GM12878 (cell line): ENCODE data around the gene CXCL13. TPM values are rescaled to one million over a fixed set of nuclear protein-coding genes. Genes with fewer than 3 reads are reported as not detected.

Experiments used
- ATF7 ChIP-seq: fragments of 450-650 bp; IDR thresholded peaks from 2 replicates; pipeline ENCODE4 v1.6.1; 2016; ENCODE audit warnings: low read depth, mild to moderate bottlenecking
- BHLHE40 ChIP-seq, 2 experiments: fragments of 450-650 bp in 1 of 2; IDR thresholded peaks; 2 replicates each; pipeline ENCODE4 v1.6.1; 2011 to 2017; ENCODE audit warnings: low read depth in 2 of 2, borderline replicate concordance in 1 of 2, improper control_type of control experiment in 1 of 2, low read length in 1 of 2, mild to moderate bottlenecking in 1 of 2
- CBFB ChIP-seq: IDR thresholded peaks from 2 replicates; pipeline ENCODE4 v1.6.1; 2016; ENCODE audit warnings: antibody characterized with exemption, low read depth
- CBX5 ChIP-seq: sonication (generic); IDR thresholded peaks from 2 replicates; pipeline ENCODE4 v1.6.1; 2016; ENCODE audit warnings: low read depth, moderate library complexity, mild to moderate bottlenecking, inconsistent platforms
- DPF2 ChIP-seq: fragments of 450-650 bp; IDR thresholded peaks from 2 replicates; pipeline ENCODE4 v1.6.1; 2017; ENCODE audit warnings: mild to moderate bottlenecking
- FOXM1 ChIP-seq: IDR thresholded peaks from 2 replicates; pipeline ENCODE4 v1.6.1; 2012; ENCODE audit warnings: low read depth, mild to moderate bottlenecking, inconsistent platforms, low read length, moderate library complexity
- IRF4 ChIP-seq: IDR thresholded peaks from 2 replicates; pipeline ENCODE4 v1.6.1; 2011; ENCODE audit warnings: low read depth, low read length
- JUNB ChIP-seq: IDR thresholded peaks from 2 replicates; pipeline ENCODE4 v1.6.1; 2016; ENCODE audit warnings: antibody characterized with exemption, mild to moderate bottlenecking
- MEF2B ChIP-seq: fragments of 450-650 bp; IDR thresholded peaks from 2 replicates; pipeline ENCODE4 v1.6.1; 2018; ENCODE audit warnings: mild to moderate bottlenecking, moderate library complexity; ENCODE audit not compliant: partially characterized antibody, poor library complexity, severe bottlenecking
- NFIC ChIP-seq: IDR thresholded peaks from 2 replicates; pipeline ENCODE4 v1.6.1; 2012; ENCODE audit warnings: low read depth, mild to moderate bottlenecking, inconsistent platforms, low read length, moderate library complexity
- NR2F1 ChIP-seq: fragments of 450-650 bp; conservative IDR thresholded peaks from 2 replicates; pipeline ENCODE4 v1.6.1; 2017; ENCODE audit warnings: mild to moderate bottlenecking
- PAX5 ChIP-seq: IDR thresholded peaks from 2 replicates; pipeline ENCODE4 v1.6.1; 2011; ENCODE audit warnings: low read depth, low read length, borderline replicate concordance
- PML ChIP-seq: IDR thresholded peaks from 2 replicates; pipeline ENCODE4 v1.6.1; 2012; ENCODE audit warnings: low read length, inconsistent platforms
- RAD21 ChIP-seq: IDR thresholded peaks from 2 replicates; pipeline ENCODE4 v1.6.1; 2011; ENCODE audit warnings: mild to moderate bottlenecking, low read depth, low read length, moderate library complexity; ENCODE audit not compliant: insufficient read depth
- RAD51 ChIP-seq: fragments of 450-650 bp; IDR thresholded peaks from 2 replicates; pipeline ENCODE4 v1.6.1; 2016; ENCODE audit warnings: moderate library complexity, mild to moderate bottlenecking, inconsistent platforms
- RB1 ChIP-seq: fragments of 450-650 bp; formaldehyde crosslinking; IDR thresholded peaks from 2 replicates; pipeline ENCODE4 v1.6.1; 2017; ENCODE audit warnings: mild to moderate bottlenecking, borderline replicate concordance
- RUNX3 ChIP-seq: IDR thresholded peaks from 2 replicates; pipeline ENCODE4 v1.6.1; 2012; ENCODE audit warnings: low read length, inconsistent platforms
- SIN3A ChIP-seq: IDR thresholded peaks from 2 replicates; pipeline ENCODE4 v1.6.1; 2012; ENCODE audit warnings: low read depth, low read length, improper control_type of control experiment
- SREBF1 ChIP-seq: IDR thresholded peaks from 2 replicates; pipeline ENCODE4 v1.6.1; 2012; ENCODE audit warnings: mild to moderate bottlenecking, low read length
- TAF1 ChIP-seq: IDR thresholded peaks from 2 replicates; pipeline ENCODE4 v1.6.1; 2011; ENCODE audit warnings: mild to moderate bottlenecking, low read depth, low read length, borderline replicate concordance
- TCF12 ChIP-seq: IDR thresholded peaks from 2 replicates; pipeline ENCODE4 v1.6.1; 2011; ENCODE audit warnings: low read depth, mild to moderate bottlenecking, low read length
- USF1 ChIP-seq: IDR thresholded peaks from 2 replicates; pipeline ENCODE4 v1.6.1; 2011; ENCODE audit warnings: borderline replicate concordance, low read depth, mild to moderate bottlenecking, moderate library complexity, mixed read lengths, low read length; ENCODE audit not compliant: insufficient read depth; ENCODE audit errors: extremely low read length
- ZNF622 ChIP-seq: fragments of 450-650 bp; IDR thresholded peaks from 2 replicates; pipeline ENCODE4 v1.6.1; 2017; ENCODE audit warnings: mild to moderate bottlenecking, inconsistent platforms
- ZZZ3 ChIP-seq: IDR thresholded peaks from 2 replicates; pipeline ENCODE4 v1.6.1; 2011; ENCODE audit warnings: low read depth; ENCODE audit not compliant: control insufficient read depth, insufficient read length
- polyA plus RNA-seq, 11 experiments: library from polyadenylated mRNA; depleted of rRNA in 4 of 11; unstranded in 6 of 11; stranded (reverse) in 5 of 11; fragments of >200 nt; fragmentation: Nextera tagmentation in 4 of 11; fragmentation: Illumina TruSeq in 1 of 11; extraction: Ambion mirVana in 4 of 11; extraction: Trizol in 1 of 11; gene quantifications; 1 replicate in 1 of 11; 2 replicates in 10 of 11; pipeline versions ENCODE4 v1.2.1 to v1.2.3, GENCODE V29; 2011 to 2016; ENCODE audit warnings: inconsistent platforms in 2 of 11, missing spikeins in 2 of 11, low read depth in 1 of 11
- total RNA-seq, 4 experiments: library from RNA; depleted of rRNA in 3 of 4; stranded (reverse); fragments of >200 nt in 3 of 4; fragmentation: Illumina TruSeq in 1 of 4; extraction: Trizol in 1 of 4; gene quantifications; 2 replicates each; pipeline versions ENCODE4 v1.2.1 to v1.2.3, GENCODE V29; 2013 to 2021
- TF ChIP-seq, protein P1 (sequence below): fragments of 450-650 bp; formaldehyde crosslinking; IDR thresholded peaks from 2 replicates; pipeline ENCODE4 v1.4.0; 2022; ENCODE audit warnings: mild to moderate bottlenecking, moderate library complexity

Gene CXCL13
- total and polyA plus RNA-seq, 10 of the 15 experiments (the other 5 are each of a cell fraction or from before 2014, with no cell fraction given) = 0.05 to 0.16 TPM; not detected in 8

- peak; percentile 73 for TF ChIP-seq NR2F1
- TF ChIP-seq RUNX3 = peak; percentile 61
- TF ChIP-seq ATF7 = 0 out of 2 replicates have a peak, but pooled peaks have one; percentile 33
- peak; percentile 67; the same call in 1 of the 2 replicates for TF ChIP-seq PAX5
- peak; percentile 62 for TF ChIP-seq SREBF1
- no peak for TF ChIP-seq RB1
- TF ChIP-seq USF1 = no peak
- TF ChIP-seq TAF1 = no peak
- TF ChIP-seq NFIC = peak; percentile 86
- no peak for TF ChIP-seq PML
- TF ChIP-seq ZZZ3 = no peak
- TF ChIP-seq ZNF622 = no peak
- peak in 1 of 2 experiments; percentile 47; a peak in 1 of 4 replicates for TF ChIP-seq BHLHE40 (IDR thresholded peaks at IDR 0.05; ENCODE audit: borderline replicate concordance in 1 of 2, low read depth in 2 of 2, low read length in 1 of 2)
- TF ChIP-seq FOXM1 = peak; percentile 81
- TF ChIP-seq RAD21 = no peak
- peak; percentile 82; the same call in 1 of the 2 replicates for TF ChIP-seq IRF4
- peak; percentile 55 for TF ChIP-seq RAD51
- no peak for TF ChIP-seq SIN3A
- 0 out of 2 replicates have a peak, but pooled peaks have one; percentile 31 for TF ChIP-seq CBX5
- TF ChIP-seq TCF12 = no peak
- peak; percentile 45 for TF ChIP-seq MEF2B
- peak; percentile 68 for TF ChIP-seq DPF2
- peak; percentile 92 for TF ChIP-seq JUNB
- no peak for TF ChIP-seq CBFB
- TF ChIP-seq, protein P1, sequence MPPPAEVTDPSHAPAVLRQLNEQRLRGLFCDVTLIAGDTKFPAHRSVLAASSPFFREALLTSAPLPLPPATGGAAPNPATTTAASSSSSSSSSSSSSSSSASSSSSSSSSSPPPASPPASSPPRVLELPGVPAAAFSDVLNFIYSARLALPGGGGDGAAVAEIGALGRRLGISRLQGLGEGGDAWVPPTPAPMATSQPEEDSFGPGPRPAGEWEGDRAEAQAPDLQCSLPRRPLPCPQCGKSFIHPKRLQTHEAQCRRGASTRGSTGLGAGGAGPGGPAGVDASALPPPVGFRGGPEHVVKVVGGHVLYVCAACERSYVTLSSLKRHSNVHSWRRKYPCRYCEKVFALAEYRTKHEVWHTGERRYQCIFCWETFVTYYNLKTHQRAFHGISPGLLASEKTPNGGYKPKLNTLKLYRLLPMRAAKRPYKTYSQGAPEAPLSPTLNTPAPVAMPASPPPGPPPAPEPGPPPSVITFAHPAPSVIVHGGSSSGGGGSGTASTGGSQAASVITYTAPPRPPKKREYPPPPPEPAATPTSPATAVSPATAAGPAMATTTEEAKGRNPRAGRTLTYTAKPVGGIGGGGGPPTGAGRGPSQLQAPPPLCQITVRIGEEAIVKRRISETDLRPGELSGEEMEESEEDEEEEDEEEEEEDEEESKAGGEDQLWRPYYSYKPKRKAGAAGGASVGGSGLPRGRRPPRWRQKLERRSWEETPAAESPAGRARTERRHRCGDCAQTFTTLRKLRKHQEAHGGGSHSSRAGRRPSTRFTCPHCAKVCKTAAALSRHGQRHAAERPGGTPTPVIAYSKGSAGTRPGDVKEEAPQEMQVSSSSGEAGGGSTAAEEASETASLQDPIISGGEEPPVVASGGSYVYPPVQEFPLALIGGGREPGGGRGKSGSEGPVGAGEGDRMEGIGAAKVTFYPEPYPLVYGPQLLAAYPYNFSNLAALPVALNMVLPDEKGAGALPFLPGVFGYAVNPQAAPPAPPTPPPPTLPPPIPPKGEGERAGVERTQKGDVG = no peak
These were observed 24.3 kb downstream of the CXCL13 start (continued) for GRCh38 chr4:77629885-77630284.
